ENCODE data around the gene NT5C3A. TPM values are rescaled to one million over a fixed set of nuclear protein-coding genes. Genes with fewer than 3 reads are reported as not detected.

NT5C3A gene
- total RNA-seq, 1 experiment from 2014 or later = 18.6 TPM

- no peak overlapping the region for H3K27ac Mint-ChIP-seq
- TF ChIP-seq EMX1 (CRISPR knock-in tag; IDR thresholded peaks at IDR 0.05) = no peak
- no peak for TF ChIP-seq ZNF317 (CRISPR knock-in tag; IDR thresholded peaks at IDR 0.05; ENCODE audit: borderline replicate concordance, low read depth)
- TF ChIP-seq ZNF219 (CRISPR knock-in tag; IDR thresholded peaks at IDR 0.05; ENCODE audit: borderline replicate concordance) = no peak
- no peak for TF ChIP-seq ATF2 (CRISPR knock-in tag; IDR thresholded peaks at IDR 0.05; ENCODE audit: borderline replicate concordance, low read depth)
- no peak for TF ChIP-seq AR (CRISPR knock-in tag; IDR thresholded peaks at IDR 0.05)
- TF ChIP-seq NFE2L1 (CRISPR knock-in tag; IDR thresholded peaks at IDR 0.05) = no peak
- no peak for TF ChIP-seq OVOL2 (CRISPR knock-in tag; IDR thresholded peaks at IDR 0.05; ENCODE audit: borderline replicate concordance)
- no peak for TF ChIP-seq E2F5 (CRISPR knock-in tag; IDR thresholded peaks at IDR 0.05)
- no peak for TF ChIP-seq MXD4 (CRISPR knock-in tag; IDR thresholded peaks at IDR 0.05; ENCODE audit: borderline replicate concordance)
- no peak for TF ChIP-seq TCF7 (CRISPR knock-in tag; IDR thresholded peaks at IDR 0.05; ENCODE audit: low read depth)
- TF ChIP-seq GABPB1 (CRISPR knock-in tag; IDR thresholded peaks at IDR 0.05) = no peak
- TF ChIP-seq ZNF281 (CRISPR knock-in tag; IDR thresholded peaks at IDR 0.05) = no peak
- DNase-seq (ENCODE audit: low spot score) (no peak), ATAC-seq (no peak)
- H3K27me3 Mint-ChIP-seq (ENCODE audit: low read depth) = no peaks in the 10 kb centered on the region
- no peaks in the 10 kb centered on the region; the same call in 1 of the 2 replicates for H3K9me3 Mint-ChIP-seq
- no peaks in the 10 kb centered on the region; the same call in 1 of the 2 replicates for H3K36me3 Mint-ChIP-seq
- POLR2A ChIA-PET = no interaction called here
- H3K4me3 Mint-ChIP-seq = no peak overlapping the region
- H3K4me1 Mint-ChIP-seq = 0 out of 2 replicates have a peak, but pooled peaks cover 3% of the 10 kb centered on the region
- CTCF ChIA-PET = no interaction called here
These were observed 17.6 kb downstream of the NT5C3A start for GRCh38 chr7:33044986-33045385.

GRCh38 chr7:33044401-33044718 lies 18.2 kb downstream of the NT5C3A start:
- no peak overlapping the region for H3K4me3 Mint-ChIP-seq
- ChIA-PET CTCF (interaction anchor here (1.3 kb wide), 1 partner anchor 101 kb away, joined by 5 read pairs; no protein-coding TSS in a partner anchor), POLR2A (no interaction called here)
- no peaks in the 10 kb centered on the region for H3K27me3 Mint-ChIP-seq (ENCODE audit: low read depth)
- H3K27ac Mint-ChIP-seq = no peak overlapping the region
- H3K4me1 Mint-ChIP-seq = peaks cover 5% of the 10 kb centered on the region; the same call in 1 of the 2 replicates
- no peak for DNase-seq (ENCODE audit: low spot score)
- no peaks in the 10 kb centered on the region; the same call in 1 of the 2 replicates for H3K9me3 Mint-ChIP-seq
- no peak for ATAC-seq
- no peaks in the 10 kb centered on the region; the same call in 1 of the 2 replicates for H3K36me3 Mint-ChIP-seq
- no peak for TF ChIP-seq STAT6 (CRISPR knock-in tag; conservative IDR thresholded peaks at IDR 0.05; ENCODE audit: low read depth)
- no peak for TF ChIP-seq FOXK1 (CRISPR knock-in tag; IDR thresholded peaks at IDR 0.05)
- no peak for TF ChIP-seq AFF4 (CRISPR knock-in tag; IDR thresholded peaks at IDR 0.05; ENCODE audit: borderline replicate concordance)
- no peak for TF ChIP-seq SMAD3 (CRISPR knock-in tag; IDR thresholded peaks at IDR 0.05; ENCODE audit: borderline replicate concordance)
- no peak for TF ChIP-seq IRF1 (CRISPR knock-in tag; IDR thresholded peaks at IDR 0.05)
- no peak for TF ChIP-seq HMGA2 (CRISPR knock-in tag; IDR thresholded peaks at IDR 0.05)
- no peak for TF ChIP-seq JUN (CRISPR knock-in tag; IDR thresholded peaks at IDR 0.05)
- TF ChIP-seq ZNF263 (CRISPR knock-in tag; IDR thresholded peaks at IDR 0.05; ENCODE audit: low read depth) = no peak

Measured in WTC11 (cell line).